Endothelial cell of umbilical vein (primary cell): ENCODE data around the gene DPP6. TPM values are rescaled to one million over a fixed set of nuclear protein-coding genes. Genes with fewer than 3 reads are reported as not detected.

ENCODE experiments used
- BruUV-seq: library from RNA; stranded (reverse); fragments of 400-500 nt; replicated peaks from 2 replicates; lab custom pipeline; 2021; lab: Mats Ljungman, UMichigan
- CTCF ChIA-PET: fragments of 300-600, 350-600 bp; sonication (Branson Sonifier 250); formaldehyde crosslinking; loops from one replicate; lab custom pipeline; 2021; ENCODE audit warnings: antibody characterized with exemption, inconsistent platforms; lab: Charles Lee
- POLR2A ChIA-PET: fragments of 300-600, 350-600 bp; sonication (Branson Sonifier 250); formaldehyde crosslinking; loops from one replicate; lab custom pipeline; 2021; ENCODE audit warnings: antibody characterized with exemption, inconsistent platforms; lab: Charles Lee
- DNase-seq: peaks from one replicate; pipeline ENCODE4 v3.0.0-alpha.2; 2011; ENCODE audit warnings: low read depth, low spot score
- FAIRE-seq: peaks from 2 replicates; lab custom pipeline; 2011; peaks lifted over from hg19 to GRCh38; lab: Jason Lieb, UNC
- H2AFZ ChIP-seq: 2 replicates; pipeline ENCODE4 v1.6.0; 2012; ENCODE audit warnings: low read depth, low read length, control low read depth, inconsistent platforms
- H3K27ac ChIP-seq: 2 replicates; pipeline ENCODE4 v1.5.1; 2011; ENCODE audit warnings: low read depth, mild to moderate bottlenecking, control low read depth, low read length, moderate library complexity; ENCODE audit not compliant: insufficient read depth
- H3K27me3 ChIP-seq, 2 experiments: 2 replicates each; pipeline versions ENCODE4 v1.6.0 to v1.6.1; 2011; ENCODE audit warnings: low read length in 2 of 2, mixed read lengths in 1 of 2; ENCODE audit not compliant: control insufficient read depth in 2 of 2, insufficient read depth in 2 of 2
- H3K36me3 ChIP-seq, 2 experiments: 2 replicates in 1 of 2; 3 replicates in 1 of 2; pipeline ENCODE4 v1.5.1; 2011; ENCODE audit warnings: low read length in 2 of 2, mild to moderate bottlenecking in 1 of 2, moderate library complexity in 1 of 2; ENCODE audit not compliant: control insufficient read depth in 2 of 2, insufficient read depth in 2 of 2; ENCODE audit errors: extremely low read depth in 1 of 2
- H3K4me1 ChIP-seq: 3 replicates; pipeline ENCODE4 v1.5.1; 2011; ENCODE audit warnings: mild to moderate bottlenecking, low read length; ENCODE audit not compliant: control insufficient read depth, insufficient read depth; ENCODE audit errors: extremely low read depth
- H3K4me2 ChIP-seq: 2 replicates; pipeline ENCODE4 v1.6.1; 2011; ENCODE audit warnings: low read length, control low read depth, mixed read lengths; ENCODE audit not compliant: insufficient read depth
- H3K4me3 ChIP-seq, 3 experiments: fragments of 200-600 bp in 1 of 3; sonication (generic), shearing (Covaris generic) in 1 of 3; replicated peaks in 1 of 3; 2 replicates each; pipeline ENCODE4 v1.5.1; 2011 to 2016; ENCODE audit warnings: control low read depth in 3 of 3, low read length in 3 of 3, mild to moderate bottlenecking in 2 of 3, inconsistent platforms in 1 of 3, low read depth in 1 of 3, moderate library complexity in 1 of 3; ENCODE audit not compliant: insufficient read depth in 1 of 3
- H3K79me2 ChIP-seq: 2 replicates; pipeline ENCODE4 v1.6.0; 2012; ENCODE audit warnings: low read length, inconsistent platforms; ENCODE audit not compliant: control insufficient read depth, insufficient read depth
- H3K9ac ChIP-seq: replicated peaks from 2 replicates; pipeline ENCODE3; 2011; ENCODE audit warnings: low read length, control low read depth; ENCODE audit not compliant: insufficient read depth; ENCODE audit errors: extremely low read depth
- H3K9me1 ChIP-seq: replicated peaks from 3 replicates; pipeline ENCODE4 v1.6.0; 2011; ENCODE audit warnings: mild to moderate bottlenecking, low read length; ENCODE audit not compliant: control insufficient read depth, insufficient read depth; ENCODE audit errors: extremely low read depth
- H3K9me3 ChIP-seq: replicated peaks from 2 replicates; pipeline ENCODE4 v1.5.1; 2012; ENCODE audit warnings: low read length, inconsistent platforms; ENCODE audit not compliant: control insufficient read depth, insufficient read depth
- H4K20me1 ChIP-seq: replicated peaks from 2 replicates; pipeline ENCODE3; 2011; ENCODE audit warnings: mild to moderate bottlenecking, low read length; ENCODE audit not compliant: control insufficient read depth, insufficient read depth; ENCODE audit errors: extremely low read depth
- CTCF ChIP-seq, 2 donors: IDR thresholded peaks; 1 replicate in 1 of 2; 2 replicates in 1 of 2; pipeline ENCODE4 v1.5.1; 2011; ENCODE audit warnings: low read length in 2 of 2, mild to moderate bottlenecking in 2 of 2, moderate library complexity in 2 of 2, control low read depth in 1 of 2, inconsistent platforms in 1 of 2, low read depth in 1 of 2; ENCODE audit not compliant: insufficient read depth in 1 of 2; ENCODE audit errors: extremely low read depth in 1 of 2
- EZH2 ChIP-seq: IDR thresholded peaks from 2 replicates; pipeline ENCODE4 v1.6.1; 2012; ENCODE audit warnings: borderline replicate concordance, low read depth, mild to moderate bottlenecking, moderate library complexity, low read length, inconsistent platforms; ENCODE audit not compliant: severe bottlenecking
- FOS ChIP-seq: IDR thresholded peaks from 2 replicates; pipeline ENCODE4 v1.6.1; 2011; ENCODE audit warnings: mild to moderate bottlenecking, low read length, moderate library complexity, borderline replicate concordance; ENCODE audit not compliant: insufficient read depth
- GATA2 ChIP-seq: IDR thresholded peaks from 2 replicates; pipeline ENCODE4 v1.7.0; 2011; ENCODE audit warnings: low read depth, mild to moderate bottlenecking, moderate library complexity, mixed read lengths, low read length; ENCODE audit not compliant: insufficient read length, insufficient read depth
- JUN ChIP-seq: IDR thresholded peaks from 2 replicates; pipeline ENCODE4 v1.6.1; 2011; ENCODE audit warnings: borderline replicate concordance, low read depth; ENCODE audit not compliant: insufficient read length, insufficient read depth
- MAX ChIP-seq: IDR thresholded peaks from 2 replicates; pipeline ENCODE4 v1.6.1; 2011; ENCODE audit not compliant: insufficient read depth, insufficient read length
- MYC ChIP-seq: IDR thresholded peaks from one replicate; pipeline ENCODE4 v1.6.1; 2011; ENCODE audit warnings: mild to moderate bottlenecking, low read depth, low read length
- POLR2A ChIP-seq: IDR thresholded peaks from 2 replicates; pipeline ENCODE4 v1.6.1; 2012; ENCODE audit warnings: low read depth, mild to moderate bottlenecking, control low read depth, low read length
- POLR2AphosphoS5 ChIP-seq: IDR thresholded peaks from 2 replicates; pipeline ENCODE4 v1.6.1; 2012; ENCODE audit warnings: low read depth, mild to moderate bottlenecking, control low read depth, low read length, moderate library complexity; ENCODE audit not compliant: insufficient read depth
- dilution Hi-C: fragments of 300-500 bp; cut with MboI; formaldehyde crosslinking; loops from one replicate; pipeline ENCODE4 v1.15.0; 2019; ENCODE audit warnings: low sequenced_read_pairs; ENCODE audit not compliant: extremely low pct_ligation_motif_present
- intact Hi-C: fragments of 100-400 bp; cut with micrococcal nuclease; formaldehyde crosslinking; loops from one replicate; pipeline ENCODE4 v1.10.0; 2022
- polyA plus RNA-seq, 4 experiments: library from polyadenylated mRNA; depleted of rRNA in 3 of 4; stranded (reverse) in 3 of 4; unstranded in 1 of 4; fragments of >200 nt; gene quantifications; 2 replicates each; pipeline versions ENCODE4 v1.2.1 to v1.2.3, GENCODE V29; 2011 to 2012; ENCODE audit warnings: missing spikeins in 1 of 4
- total RNA-seq: library from RNA; stranded (reverse); gene quantifications from 2 replicates; pipeline ENCODE4 v1.2.3, GENCODE V29; 2021

Gene DPP6
- total and polyA plus RNA-seq, 2 donors (not counting 3 experiments of a cell fraction or from before 2014, with no cell fraction given) = not detected

- FAIRE-seq (no peak), DNase-seq (no peak)
- no peak overlapping the region for H2AFZ ChIP-seq
- CTCF ChIA-PET = no interaction called here
- H3K9me1 ChIP-seq = no peaks in the 10 kb centered on the region
- H3K9ac ChIP-seq = no peak overlapping the region
- no peak overlapping the region for H3K4me3 ChIP-seq
- H3K27ac ChIP-seq = no peak overlapping the region
- H4K20me1 ChIP-seq = no peaks in the 10 kb centered on the region
- no TSS peak for BruUV-seq
- no peaks in the 10 kb centered on the region for H3K79me2 ChIP-seq
- H3K36me3 ChIP-seq = no peaks in the 10 kb centered on the region
- H3K27me3 ChIP-seq = no peaks in the 10 kb centered on the region
- TF ChIP-seq MYC (no peak), EZH2 (no peak), GATA2 (no peak), JUN (no peak), FOS (no peak), POLR2A (no peak), POLR2AphosphoS5 (no peak), MAX (no peak)
- POLR2A ChIA-PET = no interaction called here
- H3K4me2 ChIP-seq = no peak overlapping the region
- intact Hi-C loops = no loop called here
- dilution Hi-C loops = no loop called here
- peaks cover 7% of the 10 kb centered on the region for H3K9me3 ChIP-seq
- H3K4me1 ChIP-seq = no peaks in the 10 kb centered on the region
Observed at GRCh38 chr7:154735766-154736165, 683.6 kb downstream of the DPP6 start.

GRCh38 chr7:154736389-154736788, 684.2 kb downstream of the DPP6 start:
- Histone ChIP-seq H3K9me1 (no peaks in the 10 kb centered on the region), H3K36me3 (no peaks in the 10 kb centered on the region), H3K79me2 (no peaks in the 10 kb centered on the region), H3K4me1 (no peaks in the 10 kb centered on the region), H3K9ac (no peak overlapping the region), H4K20me1 (no peaks in the 10 kb centered on the region), H3K4me3 (no peak overlapping the region), H3K9me3 (peaks cover 10% of the 10 kb centered on the region), H2AFZ (no peak overlapping the region), H3K27ac (no peak overlapping the region), H3K4me2 (no peak overlapping the region), H3K27me3 (no peaks in the 10 kb centered on the region)
- DNase-seq (no peak), FAIRE-seq (no peak)
- CTCF ChIA-PET = no interaction called here
- TF ChIP-seq GATA2 = no peak
- TF ChIP-seq JUN = no peak
- no peak for TF ChIP-seq POLR2A
- TF ChIP-seq FOS = no peak
- TF ChIP-seq MYC = no peak
- no peak for TF ChIP-seq POLR2AphosphoS5
- no peak for TF ChIP-seq CTCF (IDR thresholded peaks at IDR 0.05; ENCODE audit: extremely low read depth in 1 of 2, insufficient read depth in 1 of 2, low read depth in 1 of 2, low read length in 2 of 2)
- no peak for TF ChIP-seq MAX
- TF ChIP-seq EZH2 = no peak
- intact Hi-C loops = no loop called here
- BruUV-seq = no TSS peak
- dilution Hi-C loops = no loop called here
- POLR2A ChIA-PET = no interaction called here
